Fibroblast of the conjunctiva (primary cell): Measurements from ENCODE around the gene STRADA.
"Not testable (repeated sequence)": the region's sequence is repeated elsewhere in the genome, so short reads cannot be mapped to it uniquely, and the experiment has no call there.

Experiments
- DNase-seq: peaks from one replicate; pipeline ENCODE4 v3.0.0-alpha.2; 2010; ENCODE audit warnings: low read depth

The STRADA gene

DNA sequence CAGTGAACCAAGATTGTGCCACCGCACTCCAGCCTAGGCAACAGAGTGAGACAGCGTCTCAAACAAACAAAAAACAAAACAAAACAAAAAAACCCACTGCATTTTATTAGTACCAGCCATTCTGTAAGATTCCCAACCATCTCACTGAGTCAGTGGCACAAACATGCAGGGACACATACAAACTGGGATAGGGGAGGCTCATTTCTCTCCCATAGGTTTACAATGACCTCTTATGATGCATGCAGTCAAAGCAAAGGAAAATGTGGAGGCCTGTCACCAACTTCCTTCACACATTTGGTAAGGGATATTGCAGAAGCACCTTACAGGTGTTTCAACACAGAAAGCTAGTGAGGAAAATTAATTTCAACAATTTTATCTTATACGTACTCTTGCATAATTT is 12.4 kb upstream of the STRADA start:
- no peak for DNase-seq

DNA sequence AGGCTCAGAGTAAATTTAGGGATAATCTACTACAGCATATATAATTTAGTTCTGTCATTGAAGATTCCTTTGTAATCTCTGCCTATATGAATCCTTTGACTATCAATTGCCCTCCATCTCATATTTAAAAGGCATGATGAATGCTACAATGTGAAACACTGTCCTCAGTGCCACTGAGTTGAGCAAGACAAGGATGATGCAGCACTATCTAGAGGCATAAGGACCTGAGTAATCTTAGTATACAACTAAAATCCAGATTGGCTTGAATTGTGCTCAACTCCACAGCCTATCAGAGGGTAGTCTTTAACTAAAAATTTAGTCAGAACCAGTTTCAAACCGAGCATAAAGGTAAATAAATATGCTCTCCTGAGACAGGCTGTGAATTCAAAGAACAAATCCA is 11.6 kb upstream of the STRADA start:
- no peak for DNase-seq

DNA sequence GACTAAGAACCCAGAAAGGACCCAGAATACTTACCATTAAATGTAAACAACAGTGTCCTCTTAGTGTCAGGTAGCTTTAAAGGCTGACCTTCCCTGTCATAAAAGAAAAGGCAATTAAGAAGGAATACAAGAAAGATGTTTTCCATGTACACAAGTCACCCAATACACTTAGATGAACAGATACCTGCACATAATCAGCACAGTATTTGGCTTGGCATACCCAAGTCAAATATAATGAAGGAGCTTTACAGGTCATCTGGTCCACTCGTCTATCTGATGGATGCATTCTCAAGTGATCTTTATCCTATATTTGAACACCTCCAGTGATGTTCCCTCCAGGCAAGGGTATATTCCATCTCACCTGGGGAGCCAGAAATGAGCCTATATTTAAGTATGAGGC is 11.1 kb upstream of the STRADA start:
- no peak for DNase-seq

DNA sequence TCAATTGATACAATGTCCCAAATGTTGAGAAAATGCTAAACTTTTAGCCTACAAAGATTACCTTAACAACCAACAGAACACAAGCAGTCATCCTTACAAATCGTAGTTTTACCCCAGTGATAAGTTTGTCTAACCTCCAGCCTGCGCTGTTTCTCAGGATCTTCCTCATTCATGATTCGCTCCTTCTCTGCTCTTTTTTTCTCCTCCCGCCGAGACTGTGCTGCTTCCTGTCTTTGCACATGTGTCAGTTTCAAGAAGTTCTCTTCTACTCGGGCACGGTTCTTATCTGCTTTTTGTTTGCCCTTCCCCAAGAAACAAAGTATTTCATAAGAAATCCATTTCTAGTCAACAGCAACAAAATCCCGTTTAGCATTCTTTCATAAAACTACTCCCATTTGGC is 10.2 kb upstream of the STRADA start:
- no peak for DNase-seq

DNA sequence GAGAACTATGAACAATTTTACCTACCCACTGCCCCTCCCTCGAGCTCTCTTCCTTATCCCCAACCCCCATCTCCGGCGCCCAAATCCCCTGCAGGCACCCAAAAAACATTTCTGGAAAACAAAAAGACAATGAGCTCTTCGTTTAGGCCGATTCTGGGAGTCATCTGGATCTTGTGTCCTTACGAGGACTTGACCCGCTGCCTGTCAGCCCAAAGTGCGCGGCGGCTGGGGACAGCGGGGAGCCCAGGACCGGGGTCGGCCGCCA is 524 bp downstream of the STRADA start:
- no peak for DNase-seq

DNA sequence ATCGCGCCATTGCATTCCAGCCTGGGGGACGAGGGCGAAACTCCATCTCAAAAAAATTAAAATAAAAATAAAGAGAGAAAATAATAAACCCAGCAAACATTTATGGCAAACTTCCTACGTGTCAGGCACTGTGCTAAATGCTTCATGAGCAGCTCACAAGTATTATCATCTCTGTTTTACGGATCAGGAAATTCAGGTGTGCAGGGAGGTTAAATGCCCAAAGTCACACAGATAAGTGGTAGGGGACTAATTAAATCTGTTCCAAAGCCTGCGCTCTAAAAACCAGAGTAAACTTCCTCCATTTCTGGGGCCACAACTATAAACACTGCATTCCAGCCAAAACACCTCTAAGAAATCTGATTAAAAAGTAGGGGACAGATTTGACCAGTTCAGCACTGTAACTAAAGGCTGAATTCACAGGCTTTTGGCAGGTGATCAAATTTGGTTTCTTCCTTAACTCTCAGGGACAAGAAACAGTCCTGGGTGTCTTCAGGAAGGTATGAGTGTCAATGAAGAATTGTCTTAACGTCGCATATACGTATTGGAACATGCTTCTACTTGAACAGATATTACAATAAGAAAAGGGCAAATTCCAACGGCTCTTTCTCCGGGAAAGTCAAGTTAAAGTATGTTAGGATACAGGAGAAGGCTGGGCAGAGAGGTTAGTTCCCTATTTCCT is 996 bp downstream of the STRADA start:
- DNase-seq = no peak

DNA sequence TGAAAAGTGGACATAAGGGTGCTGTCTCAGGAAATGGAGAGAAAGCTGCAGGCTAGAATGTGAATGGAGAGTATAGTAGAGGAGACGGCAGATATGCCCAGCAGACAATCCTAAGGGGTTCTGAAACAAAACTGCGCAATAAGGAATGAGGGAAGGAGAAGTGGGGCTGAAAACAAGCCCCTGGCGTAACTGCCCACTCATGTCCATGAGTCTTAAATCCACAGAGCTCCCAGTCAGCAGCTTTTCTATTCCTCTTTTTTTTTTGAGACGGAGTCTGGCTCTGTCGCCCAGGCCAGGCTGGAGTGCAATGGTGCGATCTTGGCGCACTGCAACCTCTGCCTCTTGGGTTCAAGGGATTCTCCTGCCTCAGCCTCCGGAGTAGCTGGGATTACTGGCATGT is 5.9 kb downstream of the STRADA start:
- no peak for DNase-seq

DNA sequence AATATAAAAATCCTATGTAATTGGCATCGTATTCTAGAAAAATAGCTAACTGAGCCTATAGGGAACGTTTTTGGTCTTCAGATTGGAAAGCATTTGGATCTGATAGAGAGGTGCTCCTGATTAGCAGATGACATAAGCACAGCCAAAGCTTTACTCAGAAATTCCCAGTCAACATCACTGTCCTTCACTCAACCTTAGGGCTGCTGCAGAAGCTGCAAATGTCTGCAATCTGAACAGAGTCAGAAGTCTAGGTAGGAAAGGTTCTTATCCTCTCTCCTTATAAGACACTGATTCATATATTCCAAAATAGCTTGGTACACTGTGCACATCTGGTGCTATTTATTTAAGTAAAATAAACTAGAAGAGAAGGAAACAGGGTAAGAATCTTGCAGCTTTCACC is 19.2 kb downstream of the STRADA start:
- DNase-seq = no peak

DNA sequence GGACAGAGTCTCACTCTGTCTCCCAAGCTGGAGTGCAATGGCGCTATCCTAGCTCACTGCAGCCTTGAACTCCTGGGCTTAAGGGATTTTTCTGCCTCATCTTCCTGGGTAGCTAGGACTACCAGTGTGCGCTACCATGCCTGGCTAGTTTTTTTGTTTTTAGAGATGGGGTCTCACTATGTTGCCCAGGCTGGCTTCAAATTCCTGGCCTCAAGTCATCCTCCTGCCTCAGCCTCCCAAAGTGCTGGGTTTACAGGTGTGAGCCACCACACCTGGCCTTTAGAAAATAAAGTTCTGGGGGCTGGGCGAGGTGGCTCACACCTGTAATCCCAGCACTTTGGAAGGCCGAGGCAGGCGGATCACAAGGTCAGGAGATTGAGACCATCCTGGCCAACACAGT is 21.4 kb downstream of the STRADA start:
- DNase-seq = not testable (repeated sequence)

DNA sequence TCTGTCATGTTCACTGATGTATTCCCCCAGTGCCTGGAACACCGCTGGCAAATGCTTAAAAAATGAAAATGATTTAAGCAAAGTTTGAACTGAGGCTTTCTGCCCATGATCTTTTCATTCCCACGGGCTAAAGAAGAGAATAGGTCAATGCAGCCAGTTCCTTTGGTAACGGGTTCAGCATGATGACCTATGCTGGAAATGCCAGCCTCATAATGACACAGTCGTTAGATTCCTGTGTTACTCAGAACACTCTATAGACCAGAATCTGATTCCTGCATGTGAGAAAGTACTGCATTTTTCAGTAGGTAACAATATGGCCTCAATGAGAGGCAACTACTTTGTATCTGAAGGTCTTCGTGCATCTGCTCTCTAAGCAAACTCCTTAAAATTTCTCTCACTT is 22.6 kb downstream of the STRADA start:
- no peak for DNase-seq

DNA sequence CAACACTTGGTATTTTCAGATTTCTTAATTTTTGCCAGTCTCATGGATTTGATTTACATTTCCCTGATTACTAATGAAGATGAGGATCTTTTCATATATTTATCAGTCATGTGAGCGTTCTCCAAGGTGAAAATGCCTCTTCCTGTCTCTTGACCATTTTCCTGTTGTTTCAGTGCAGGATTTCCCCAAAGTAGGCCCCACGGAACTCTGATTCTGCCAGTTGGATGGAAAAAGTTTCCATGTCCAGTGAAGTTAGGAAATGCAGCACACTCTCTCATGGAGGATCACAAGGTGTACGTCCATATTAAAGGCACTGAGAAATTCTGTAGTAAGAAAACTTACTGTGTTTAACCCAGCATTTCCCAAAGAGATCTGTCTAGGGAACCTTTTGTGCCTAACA is 25.2 kb downstream of the STRADA start:
- no peak for DNase-seq

DNA sequence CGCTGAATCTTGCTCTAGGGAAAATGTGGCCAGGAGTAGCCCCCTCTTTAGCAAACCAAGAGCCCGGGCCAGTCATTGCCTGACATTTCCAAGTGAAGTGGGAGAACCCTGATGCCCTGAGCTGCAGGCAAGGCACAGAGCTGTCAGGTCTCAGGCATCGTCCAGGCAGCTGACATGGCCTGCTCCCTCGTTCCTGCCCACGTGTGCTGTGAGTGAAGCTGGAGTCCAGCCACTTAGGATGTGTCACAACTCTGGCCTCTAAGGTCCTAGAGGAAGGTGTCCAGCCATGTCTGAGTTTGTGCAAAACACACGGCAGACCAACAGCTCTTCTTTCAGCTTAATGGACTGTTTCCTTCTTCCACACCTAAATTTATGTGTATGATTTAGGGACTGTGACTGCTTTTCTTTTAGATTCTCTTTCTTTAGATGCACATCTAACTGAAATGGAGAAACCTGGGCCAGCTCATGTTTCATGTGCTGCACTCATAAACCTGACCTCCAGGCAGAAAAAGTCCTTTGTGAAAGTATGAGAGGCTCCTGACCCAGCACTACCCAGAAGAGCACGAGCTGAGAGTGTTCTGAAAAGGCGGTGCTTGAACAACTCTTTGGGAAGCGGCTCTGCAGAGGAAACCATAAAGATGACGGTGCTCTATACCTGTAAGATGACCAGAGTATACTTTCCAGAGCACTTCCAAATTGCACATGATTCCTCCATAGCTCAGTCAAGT is 26.9 kb downstream of the STRADA start:
- DNase-seq = no peak

DNA sequence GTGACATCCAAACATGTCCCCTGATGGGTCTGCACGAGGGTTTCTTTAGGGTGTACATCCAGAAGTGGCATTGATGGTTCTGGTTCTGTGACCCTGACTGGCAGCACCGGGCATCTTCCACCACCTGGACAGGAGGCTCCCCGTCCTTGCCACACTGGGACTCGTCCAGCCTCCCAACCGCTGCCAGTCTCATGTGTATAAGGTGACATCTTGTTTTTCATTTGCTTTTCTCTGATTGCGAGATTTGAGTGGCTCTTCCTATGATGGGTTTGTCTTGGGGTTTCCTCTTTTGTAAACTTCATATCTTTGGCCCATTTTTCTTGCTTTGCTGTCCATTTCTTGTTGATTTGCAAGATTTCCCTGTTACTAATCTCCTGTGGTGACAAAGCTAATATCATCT is 32.5 kb downstream of the STRADA start:
- no peak for DNase-seq

DNA sequence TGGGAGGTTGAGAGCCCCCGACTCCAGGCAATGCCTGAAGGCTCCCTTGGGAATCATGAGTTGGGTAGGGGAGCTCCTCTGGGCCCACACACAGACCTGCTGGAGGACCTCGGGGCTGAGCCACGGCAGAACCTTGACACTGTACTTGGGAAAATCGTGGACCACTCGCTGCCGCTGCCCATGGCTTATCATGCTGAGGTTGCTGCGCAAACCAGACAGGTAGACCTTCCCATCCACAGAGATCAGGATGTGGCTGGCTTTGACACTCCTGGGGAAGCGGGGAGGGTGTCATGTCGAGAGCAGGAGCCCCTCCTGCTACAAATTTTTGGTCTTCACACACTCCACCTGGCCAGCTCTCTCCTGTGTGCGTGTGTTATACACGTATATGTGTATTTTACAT is 34.4 kb downstream of the STRADA start:
- no peak for DNase-seq

DNA sequence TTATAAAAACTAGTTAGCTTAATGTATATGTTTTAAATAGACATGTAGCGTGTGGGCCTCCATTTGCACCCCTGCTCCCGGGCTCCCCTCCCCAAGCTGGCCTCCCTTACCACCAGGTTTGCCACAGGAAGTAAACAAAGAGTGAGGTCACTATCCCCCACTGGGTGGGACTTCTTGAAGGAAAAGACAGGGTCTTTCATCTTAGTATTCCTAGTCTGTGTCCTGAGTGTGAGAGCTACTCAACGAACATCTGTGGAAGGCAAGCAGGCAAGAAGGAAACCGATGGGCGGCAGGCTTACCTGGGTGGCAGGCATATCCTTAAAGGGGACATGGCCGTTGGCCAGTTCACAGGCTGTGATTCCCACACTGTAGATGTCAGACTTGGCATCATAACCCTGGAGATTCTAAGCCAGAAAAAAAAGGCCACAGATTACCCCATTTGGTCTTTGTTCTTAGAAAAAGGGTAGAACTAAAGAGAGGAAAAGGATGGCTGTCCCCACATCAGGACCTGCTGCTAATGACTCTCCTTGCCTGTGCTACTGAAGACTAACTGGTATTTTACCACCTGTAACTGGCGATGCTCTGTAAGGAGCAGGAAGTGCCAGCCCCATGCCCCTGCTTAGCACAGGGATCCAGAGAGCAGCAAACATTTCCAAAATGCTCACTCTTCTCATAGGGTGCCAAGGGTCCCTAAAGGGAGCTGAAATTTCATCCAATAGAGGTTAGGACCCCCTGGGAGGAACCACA is 35.1 kb downstream of the STRADA start:
- DNase-seq = no peak

DNA sequence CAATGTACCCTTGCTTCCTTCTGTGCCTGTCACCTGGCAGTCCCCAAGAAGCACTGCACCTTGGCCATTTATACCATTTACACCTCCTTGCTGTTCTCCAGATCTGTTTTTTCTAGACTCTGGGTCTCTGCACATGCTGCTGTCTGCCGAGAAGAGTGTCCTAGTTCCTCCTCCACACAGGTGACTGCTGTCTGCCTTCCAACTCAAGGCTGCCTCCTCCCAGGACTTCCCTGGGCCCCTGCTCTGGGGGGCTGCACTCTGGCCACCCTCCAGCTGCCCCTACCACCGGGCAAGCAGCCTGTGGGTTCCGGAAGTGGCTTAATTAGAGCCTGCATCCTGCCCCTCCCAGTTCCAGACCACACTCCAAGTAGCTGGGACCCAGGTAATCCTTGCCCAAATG is 35.9 kb downstream of the STRADA start:
- DNase-seq = no peak

DNA sequence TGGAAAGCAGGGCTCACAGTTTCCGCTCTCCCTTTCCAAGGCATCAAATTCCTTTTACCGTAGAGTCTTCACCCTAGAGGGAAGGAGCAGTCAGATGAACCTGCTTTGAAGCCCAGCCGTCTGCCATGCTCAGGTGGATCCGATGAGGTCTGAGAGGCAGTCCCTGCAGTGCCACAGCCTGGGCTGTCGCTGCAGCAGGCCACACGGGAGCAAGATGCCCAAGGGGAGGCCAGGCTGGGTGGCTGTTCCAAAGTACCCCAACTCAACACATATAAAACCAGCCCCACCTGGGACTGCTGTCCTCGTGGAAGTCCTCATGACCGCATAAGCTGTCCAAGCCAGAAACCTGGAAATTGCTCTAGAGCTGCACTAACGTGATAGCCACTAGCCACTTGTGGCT is 36.8 kb downstream of the STRADA start:
- no peak for DNase-seq

DNA sequence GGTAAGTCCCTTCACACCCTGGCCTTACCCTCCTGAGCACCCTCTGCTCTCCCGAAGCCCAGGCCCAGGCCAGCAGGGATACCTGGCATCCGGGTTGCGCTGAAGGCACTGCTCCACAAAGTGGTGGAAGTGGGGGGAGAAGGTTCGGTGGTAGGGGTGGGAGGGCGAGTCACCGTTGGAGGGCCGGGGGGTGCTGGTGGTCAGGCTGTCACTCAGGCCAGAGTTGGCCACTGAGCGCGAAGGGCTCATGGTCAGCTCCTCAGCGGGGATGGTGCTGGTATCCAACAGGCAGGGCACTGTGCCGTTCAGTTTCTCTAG is 37.4 kb downstream of the STRADA start:
- DNase-seq = no peak

DNA sequence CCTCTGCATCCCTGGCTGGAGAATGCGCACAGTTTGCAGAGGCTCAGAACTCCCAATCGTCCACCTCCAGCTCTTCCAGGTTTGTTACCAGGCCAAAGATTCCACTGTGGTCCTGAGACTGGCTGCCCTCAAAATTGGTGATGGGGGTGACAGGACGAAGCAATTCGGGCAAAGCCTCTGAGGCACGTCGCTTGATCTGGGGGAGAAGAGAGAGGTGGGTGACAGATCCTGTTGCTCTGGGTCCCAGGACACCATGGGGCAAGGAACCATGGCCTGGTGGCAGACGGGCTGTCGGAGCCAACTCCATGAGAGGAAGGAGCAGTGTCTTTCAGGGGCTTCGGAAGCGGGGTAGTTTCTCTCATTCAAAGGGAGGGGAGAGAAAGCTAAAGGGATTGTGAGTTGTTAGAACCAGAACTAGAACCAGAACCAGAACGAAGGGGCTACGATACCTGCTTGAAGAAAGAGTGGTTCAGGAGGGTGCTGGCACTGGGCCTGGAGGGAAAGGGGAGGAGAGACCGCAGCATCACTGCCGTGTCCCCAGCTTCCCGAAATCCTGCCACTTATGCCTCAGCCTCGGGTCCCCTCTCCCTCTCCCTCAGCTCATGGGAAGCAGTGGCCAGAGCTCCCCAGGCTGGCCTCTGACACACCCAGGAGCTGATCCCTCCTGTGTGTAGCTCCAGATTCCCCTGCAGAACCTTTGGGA is 37.9 kb downstream of the STRADA start:
- DNase-seq = no peak

DNA sequence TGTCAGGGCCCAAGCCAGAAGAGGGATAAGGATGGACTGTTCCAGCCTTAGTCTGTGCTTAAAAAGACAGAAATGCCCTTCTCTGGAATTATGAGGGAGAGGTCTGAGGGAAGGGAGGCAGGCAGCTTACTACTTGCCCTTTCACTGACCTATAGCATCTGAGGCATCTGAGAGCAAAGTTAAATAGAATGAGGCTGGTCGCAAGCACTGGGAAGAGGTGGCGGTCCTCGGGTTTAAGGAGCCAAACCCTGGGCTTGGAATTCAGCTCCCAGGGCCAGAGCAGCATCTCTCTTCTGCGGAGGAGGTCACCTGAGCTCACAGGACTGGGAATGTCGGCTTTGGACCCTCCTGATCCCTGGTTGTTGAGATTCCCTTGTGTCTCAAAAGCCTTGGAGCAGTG is 38.6 kb downstream of the STRADA start:
- no peak for DNase-seq

DNA sequence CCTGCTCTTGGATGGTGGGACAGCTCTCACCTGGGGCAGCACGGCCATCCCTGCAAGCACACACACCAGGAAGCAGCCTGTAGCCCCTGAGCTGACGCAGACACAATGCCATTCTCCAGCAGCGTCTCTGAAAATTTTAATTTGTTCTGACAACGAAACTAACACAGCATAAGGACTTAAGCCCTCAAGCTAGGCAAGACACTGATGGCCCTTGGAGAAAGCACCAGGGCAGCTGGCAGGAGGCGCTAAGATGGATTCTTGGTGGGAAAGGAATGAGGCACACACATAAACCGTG is 38.9 kb downstream of the STRADA start:
- DNase-seq = no peak

DNA sequence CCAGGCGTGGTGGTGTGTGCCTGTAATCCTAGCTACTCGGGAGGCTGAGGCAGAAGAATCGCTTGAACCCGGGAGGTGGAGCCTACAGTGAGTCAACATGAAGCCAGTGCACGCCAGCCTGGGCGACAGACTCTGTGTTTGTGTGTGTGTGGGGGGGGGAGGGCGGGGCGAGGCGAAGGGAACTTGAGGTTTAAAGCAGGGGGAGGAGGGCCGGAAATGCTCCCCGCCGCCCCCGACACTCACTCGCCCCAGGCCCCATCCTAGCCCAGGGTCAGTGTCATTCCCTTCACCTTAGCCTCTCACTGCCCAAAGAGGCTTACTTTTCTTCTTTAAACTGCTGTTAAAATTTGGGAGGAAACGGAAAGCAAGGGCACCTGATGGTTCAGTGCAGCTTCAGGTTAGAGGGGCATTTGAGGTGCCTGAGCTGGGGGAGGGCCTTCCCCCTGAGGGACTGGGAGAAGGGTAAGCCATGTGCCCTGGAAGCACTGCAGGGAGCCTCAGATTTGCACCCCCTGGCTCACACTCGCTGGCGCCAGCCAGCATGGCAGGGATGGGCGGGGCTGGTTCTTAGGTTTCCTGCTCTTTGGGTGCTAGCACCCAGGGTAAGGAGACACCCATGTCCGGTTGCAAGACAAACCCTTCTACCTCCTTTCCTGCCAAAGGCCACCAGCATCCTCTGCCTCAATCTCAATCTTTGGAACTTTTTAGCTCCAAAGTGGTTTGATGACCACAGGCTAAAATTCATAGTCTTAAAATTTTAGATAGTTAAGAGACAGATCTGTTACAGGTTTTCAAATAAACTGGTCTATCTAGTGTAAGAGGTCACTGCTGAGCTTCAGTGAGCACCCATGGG is 39.5 kb downstream of the STRADA start:
- no peak for DNase-seq

DNA sequence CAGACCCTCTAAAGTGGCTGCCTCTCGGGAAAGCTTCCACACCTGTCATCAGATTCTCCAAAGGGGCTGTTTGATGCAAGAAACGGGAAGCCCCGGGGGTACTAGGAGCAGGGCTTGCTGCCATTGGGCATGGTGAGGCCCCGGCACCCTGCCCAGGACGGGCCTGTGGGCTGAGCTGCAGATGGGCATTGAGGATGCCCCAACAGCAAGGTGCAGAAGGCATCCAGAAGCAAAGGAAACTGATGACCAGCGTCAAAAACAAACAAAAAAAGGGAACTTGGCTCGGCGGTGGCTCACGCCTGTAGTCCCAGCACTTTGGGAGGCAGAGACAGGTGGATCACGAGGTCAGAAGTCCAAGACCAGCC is 40.2 kb downstream of the STRADA start:
- no peak for DNase-seq
